WTC11 (cell line): ENCODE data around the gene S100A13. TPM values are rescaled to one million over a fixed set of nuclear protein-coding genes. Genes with fewer than 3 reads are reported as not detected.

Experiments used
- ATF1 ChIP-seq: sonication (generic); formaldehyde crosslinking; IDR thresholded peaks from 2 replicates; pipeline ENCODE4 v1.8.1; 2023; ENCODE audit warnings: mild to moderate bottlenecking, moderate library complexity, missing genetic modification reagents
- CBFB ChIP-seq: sonication (generic); formaldehyde crosslinking; IDR thresholded peaks from 2 replicates; pipeline ENCODE4 v1.8.1; 2022; ENCODE audit warnings: mild to moderate bottlenecking, low read depth, missing genetic modification reagents
- CREB1 ChIP-seq: sonication (generic); formaldehyde crosslinking; IDR thresholded peaks from 2 replicates; pipeline ENCODE4 v1.8.0; 2023; ENCODE audit warnings: mild to moderate bottlenecking, missing genetic modification reagents
- E2F1 ChIP-seq: sonication (generic); formaldehyde crosslinking; IDR thresholded peaks from 2 replicates; pipeline ENCODE4 v1.8.0; 2022; ENCODE audit warnings: mild to moderate bottlenecking, missing genetic modification reagents
- ELF4 ChIP-seq: sonication (generic); formaldehyde crosslinking; IDR thresholded peaks from 2 replicates; pipeline ENCODE4 v1.8.1; 2022; ENCODE audit warnings: low read depth, mild to moderate bottlenecking, moderate library complexity, missing genetic modification reagents
- GTF2I ChIP-seq: fragments of 250-450 bp; sonication (Bioruptor Pico); conservative IDR thresholded peaks from 2 replicates; pipeline ENCODE4 v1.4.0; 2021; ENCODE audit warnings: mild to moderate bottlenecking
- HMGA2 ChIP-seq: fragments of 250-450 bp; sonication (Bioruptor Pico); IDR thresholded peaks from 2 replicates; pipeline ENCODE4 v1.4.0; 2021; ENCODE audit warnings: mild to moderate bottlenecking, moderate library complexity
- IRF1 ChIP-seq: sonication (generic); formaldehyde crosslinking; IDR thresholded peaks from 2 replicates; pipeline ENCODE4 v1.8.0; 2023; ENCODE audit warnings: missing genetic modification reagents
- JUN ChIP-seq: sonication (generic); formaldehyde crosslinking; IDR thresholded peaks from 2 replicates; pipeline ENCODE4 v1.8.0; 2023; ENCODE audit warnings: mild to moderate bottlenecking, missing genetic modification reagents
- MLX ChIP-seq: sonication (generic); formaldehyde crosslinking; IDR thresholded peaks from 2 replicates; pipeline ENCODE4 v1.8.1; 2023; ENCODE audit warnings: mild to moderate bottlenecking, missing genetic modification reagents, moderate library complexity
- OVOL2 ChIP-seq: fragments of 250-450 bp; sonication (Bioruptor Pico); IDR thresholded peaks from 2 replicates; pipeline ENCODE4 v1.9.0; 2021; ENCODE audit warnings: mild to moderate bottlenecking, borderline replicate concordance
- PRRX2 ChIP-seq: fragments of 250-450 bp; sonication (Bioruptor Pico); IDR thresholded peaks from 2 replicates; pipeline ENCODE4 v1.8.0; 2021; ENCODE audit warnings: mild to moderate bottlenecking
- SMAD4 ChIP-seq: sonication (generic); formaldehyde crosslinking; IDR thresholded peaks from 2 replicates; pipeline ENCODE4 v1.8.0; 2022; ENCODE audit warnings: mild to moderate bottlenecking, missing genetic modification reagents
- TEAD4 ChIP-seq: sonication (generic); formaldehyde crosslinking; IDR thresholded peaks from 2 replicates; pipeline ENCODE4 v1.8.0; 2022; ENCODE audit warnings: mild to moderate bottlenecking, missing genetic modification reagents
- ZBTB43 ChIP-seq: sonication (generic); formaldehyde crosslinking; IDR thresholded peaks from 2 replicates; pipeline ENCODE4 v1.8.1; 2023; ENCODE audit warnings: mild to moderate bottlenecking, missing genetic modification reagents
- ZMAT4 ChIP-seq: fragments of 250-450 bp; sonication (Bioruptor Pico); IDR thresholded peaks from 2 replicates; pipeline ENCODE4 v1.9.0; 2021; ENCODE audit warnings: mild to moderate bottlenecking
- ZNF121 ChIP-seq: sonication (generic); formaldehyde crosslinking; IDR thresholded peaks from 2 replicates; pipeline ENCODE4 v1.8.0; 2023; ENCODE audit warnings: missing genetic modification reagents
- ZNF281 ChIP-seq: sonication (generic); formaldehyde crosslinking; IDR thresholded peaks from 2 replicates; pipeline ENCODE4 v1.8.0; 2023; ENCODE audit warnings: mild to moderate bottlenecking, missing genetic modification reagents
- ZNF396 ChIP-seq: fragments of 250-450 bp; sonication (Bioruptor Pico); IDR thresholded peaks from 2 replicates; pipeline ENCODE4 v1.8.0; 2021; ENCODE audit warnings: mild to moderate bottlenecking, moderate library complexity, borderline replicate concordance
- total RNA-seq: library from RNA; stranded (reverse); gene quantifications from 3 replicates; pipeline ENCODE4 v1.2.3, GENCODE V29; 2021
- TF ChIP-seq, protein P1 (sequence below): sonication (generic); formaldehyde crosslinking; IDR thresholded peaks from 2 replicates; pipeline ENCODE4 v1.8.0; 2022; ENCODE audit warnings: mild to moderate bottlenecking, missing genetic modification reagents
- TF ChIP-seq, protein P2 (sequence below): sonication (generic); formaldehyde crosslinking; IDR thresholded peaks from 2 replicates; pipeline ENCODE4 v1.8.1; 2023; ENCODE audit warnings: mild to moderate bottlenecking, moderate library complexity, missing genetic modification reagents
- TF ChIP-seq, protein P3 (sequence below): fragments of 250-450 bp; sonication (Bioruptor Pico); IDR thresholded peaks from 2 replicates; pipeline ENCODE4 v1.9.0; 2021; ENCODE audit warnings: mild to moderate bottlenecking
- TF ChIP-seq, protein P4 (sequence below): sonication (generic); formaldehyde crosslinking; IDR thresholded peaks from 2 replicates; pipeline ENCODE4 v1.8.0; 2022; ENCODE audit warnings: mild to moderate bottlenecking, missing genetic modification reagents

The S100A13 gene
- total RNA-seq, 1 experiment from 2014 or later: 68.4 TPM

DNA sequence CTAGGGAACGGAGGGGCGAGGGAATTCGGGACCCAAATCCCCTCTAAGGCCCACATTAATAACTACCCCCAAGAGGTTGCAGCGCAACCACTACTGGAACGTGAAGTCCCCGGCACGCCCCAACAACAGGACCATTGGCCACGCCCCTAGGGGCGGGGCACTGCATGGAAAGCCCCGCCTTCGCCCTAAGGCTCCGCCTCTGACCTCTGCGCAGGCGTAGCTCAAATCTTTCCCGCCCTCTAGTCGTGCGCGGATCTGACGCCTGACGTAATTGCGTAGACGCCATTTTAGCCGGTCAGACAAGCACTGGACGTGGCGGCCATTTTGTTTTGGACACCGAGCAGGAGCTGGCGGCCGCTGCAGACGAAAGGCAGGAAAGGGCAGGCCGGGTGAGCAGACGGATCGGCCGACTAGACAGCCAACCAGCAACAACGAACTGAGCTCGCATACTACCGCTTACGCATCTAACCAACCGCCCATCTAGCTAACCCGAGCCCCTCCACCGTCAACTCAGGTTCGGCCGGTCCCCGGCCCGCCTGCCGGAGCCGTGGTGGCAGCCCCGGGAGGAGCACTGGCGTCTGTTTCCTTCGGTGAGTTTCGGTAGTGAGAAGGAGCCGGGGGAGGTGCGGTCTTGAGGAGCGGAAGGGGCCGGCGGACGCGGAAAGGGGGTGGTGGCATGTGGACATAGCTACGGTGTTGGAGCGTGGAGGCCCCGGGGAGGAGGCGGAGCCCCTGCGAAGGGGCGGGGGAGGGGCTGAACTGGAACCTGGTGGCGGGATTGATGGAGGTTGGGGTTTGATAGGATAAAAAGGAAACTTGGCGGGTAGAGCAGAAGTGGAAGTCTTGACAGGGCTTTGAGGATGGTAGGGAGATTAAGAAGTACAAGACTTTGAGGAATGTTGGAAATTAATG is 6.7 kb upstream of the S100A13 start, which contains the start of gene CHTOP (continued):
- TF ChIP-seq, protein P1, sequence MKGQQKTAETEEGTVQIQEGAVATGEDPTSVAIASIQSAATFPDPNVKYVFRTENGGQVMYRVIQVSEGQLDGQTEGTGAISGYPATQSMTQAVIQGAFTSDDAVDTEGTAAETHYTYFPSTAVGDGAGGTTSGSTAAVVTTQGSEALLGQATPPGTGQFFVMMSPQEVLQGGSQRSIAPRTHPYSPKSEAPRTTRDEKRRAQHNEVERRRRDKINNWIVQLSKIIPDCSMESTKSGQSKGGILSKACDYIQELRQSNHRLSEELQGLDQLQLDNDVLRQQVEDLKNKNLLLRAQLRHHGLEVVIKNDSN: peak; percentile 42; the same call in 1 of the 2 replicates
- TF ChIP-seq, protein P2, sequence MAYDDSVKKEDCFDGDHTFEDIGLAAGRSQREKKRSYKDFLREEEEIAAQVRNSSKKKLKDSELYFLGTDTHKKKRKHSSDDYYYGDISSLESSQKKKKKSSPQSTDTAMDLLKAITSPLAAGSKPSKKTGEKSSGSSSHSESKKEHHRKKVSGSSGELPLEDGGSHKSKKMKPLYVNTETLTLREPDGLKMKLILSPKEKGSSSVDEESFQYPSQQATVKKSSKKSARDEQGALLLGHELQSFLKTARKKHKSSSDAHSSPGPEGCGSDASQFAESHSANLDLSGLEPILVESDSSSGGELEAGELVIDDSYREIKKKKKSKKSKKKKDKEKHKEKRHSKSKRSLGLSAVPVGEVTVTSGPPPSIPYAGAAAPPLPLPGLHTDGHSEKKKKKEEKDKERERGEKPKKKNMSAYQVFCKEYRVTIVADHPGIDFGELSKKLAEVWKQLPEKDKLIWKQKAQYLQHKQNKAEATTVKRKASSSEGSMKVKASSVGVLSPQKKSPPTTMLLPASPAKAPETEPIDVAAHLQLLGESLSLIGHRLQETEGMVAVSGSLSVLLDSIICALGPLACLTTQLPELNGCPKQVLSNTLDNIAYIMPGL (CRISPR knock-in tag): 0 out of 2 replicates have a peak, but pooled peaks have one; percentile 75
- no peak; the same call in 1 of the 2 replicates for TF ChIP-seq CREB1 (CRISPR knock-in tag)
- TF ChIP-seq ZNF281 (CRISPR knock-in tag): peak; percentile 51; the same call in 1 of the 2 replicates
- TF ChIP-seq, protein P3, sequence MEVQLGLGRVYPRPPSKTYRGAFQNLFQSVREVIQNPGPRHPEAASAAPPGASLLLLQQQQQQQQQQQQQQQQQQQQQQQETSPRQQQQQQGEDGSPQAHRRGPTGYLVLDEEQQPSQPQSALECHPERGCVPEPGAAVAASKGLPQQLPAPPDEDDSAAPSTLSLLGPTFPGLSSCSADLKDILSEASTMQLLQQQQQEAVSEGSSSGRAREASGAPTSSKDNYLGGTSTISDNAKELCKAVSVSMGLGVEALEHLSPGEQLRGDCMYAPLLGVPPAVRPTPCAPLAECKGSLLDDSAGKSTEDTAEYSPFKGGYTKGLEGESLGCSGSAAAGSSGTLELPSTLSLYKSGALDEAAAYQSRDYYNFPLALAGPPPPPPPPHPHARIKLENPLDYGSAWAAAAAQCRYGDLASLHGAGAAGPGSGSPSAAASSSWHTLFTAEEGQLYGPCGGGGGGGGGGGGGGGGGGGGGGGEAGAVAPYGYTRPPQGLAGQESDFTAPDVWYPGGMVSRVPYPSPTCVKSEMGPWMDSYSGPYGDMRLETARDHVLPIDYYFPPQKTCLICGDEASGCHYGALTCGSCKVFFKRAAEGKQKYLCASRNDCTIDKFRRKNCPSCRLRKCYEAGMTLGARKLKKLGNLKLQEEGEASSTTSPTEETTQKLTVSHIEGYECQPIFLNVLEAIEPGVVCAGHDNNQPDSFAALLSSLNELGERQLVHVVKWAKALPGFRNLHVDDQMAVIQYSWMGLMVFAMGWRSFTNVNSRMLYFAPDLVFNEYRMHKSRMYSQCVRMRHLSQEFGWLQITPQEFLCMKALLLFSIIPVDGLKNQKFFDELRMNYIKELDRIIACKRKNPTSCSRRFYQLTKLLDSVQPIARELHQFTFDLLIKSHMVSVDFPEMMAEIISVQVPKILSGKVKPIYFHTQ (CRISPR knock-in tag): 0 out of 2 replicates have a peak, but pooled peaks have one; percentile 65
- no peak for TF ChIP-seq ZNF396 (CRISPR knock-in tag)
- TF ChIP-seq GTF2I: no peak
- no peak for TF ChIP-seq OVOL2 (CRISPR knock-in tag)
- TF ChIP-seq E2F1 (CRISPR knock-in tag): no peak
- no peak for TF ChIP-seq HMGA2
- TF ChIP-seq SMAD4 (CRISPR knock-in tag): 0 out of 2 replicates have a peak, but pooled peaks have one; percentile 14
- TF ChIP-seq CBFB (CRISPR knock-in tag): no peak
- peak; percentile 63; the same call in 1 of the 2 replicates for TF ChIP-seq ZBTB43
- no peak for TF ChIP-seq MLX (CRISPR knock-in tag)
- 0 out of 2 replicates have a peak, but pooled peaks have one; percentile 32 for TF ChIP-seq TEAD4
- TF ChIP-seq ZMAT4 (CRISPR knock-in tag): no peak
- no peak; the same call in 1 of the 2 replicates for TF ChIP-seq JUN (CRISPR knock-in tag)
- TF ChIP-seq, protein P4, sequence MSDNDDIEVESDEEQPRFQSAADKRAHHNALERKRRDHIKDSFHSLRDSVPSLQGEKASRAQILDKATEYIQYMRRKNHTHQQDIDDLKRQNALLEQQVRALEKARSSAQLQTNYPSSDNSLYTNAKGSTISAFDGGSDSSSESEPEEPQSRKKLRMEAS (CRISPR knock-in tag): peak; percentile 58; the same call in 1 of the 2 replicates
- TF ChIP-seq IRF1 (CRISPR knock-in tag): no peak
- no peak for TF ChIP-seq ZNF121 (CRISPR knock-in tag)
- no peak for TF ChIP-seq ATF1 (CRISPR knock-in tag)
- TF ChIP-seq ELF4 (CRISPR knock-in tag): no peak
- no peak for TF ChIP-seq PRRX2 (CRISPR knock-in tag)
